Measurements from ENCODE around the gene CCT6A. TPM values are rescaled to one million over a fixed set of nuclear protein-coding genes. Genes with fewer than 3 reads are reported as not detected.
"Not testable (repeated sequence)": the region's sequence is repeated elsewhere in the genome, so short reads cannot be mapped to it uniquely, and the experiment has no call there.

CCT6A gene
- total and polyA plus RNA-seq, 2 donors (not counting 1 experiment from before 2014, with no cell fraction given), result 40.3 to 71.3 TPM

GRCh38 chr7:56087445-56087844 is 35.9 kb downstream of the CCT6A start:
- Histone ChIP-seq H3K4me3 (ENCODE audit: control extremely low read depth in 1 of 5, extremely low read depth in 1 of 5, insufficient read depth in 1 of 5, low read depth in 2 of 5, low read length in 4 of 5) (no peak overlapping the region), H3K9ac (ENCODE audit: low read length) (no peak overlapping the region), H3K79me2 (ENCODE audit: control insufficient read depth, insufficient read depth, low read length) (no peaks in the 10 kb centered on the region), H2AFZ (ENCODE audit: insufficient read depth, low read depth, low read length, poor library complexity, severe bottlenecking) (no peak overlapping the region), H3K4me2 (replicated peaks; ENCODE audit: low read depth, low read length, poor library complexity, severe bottlenecking) (no peak overlapping the region), H4K20me1 (ENCODE audit: control insufficient read depth, insufficient read depth, low read length, poor library complexity, severe bottlenecking) (no peaks in the 10 kb centered on the region), H3K27me3 (replicated peaks in 1 of 4; ENCODE audit: control extremely low read depth in 1 of 4, control insufficient read depth in 3 of 4, insufficient read depth in 4 of 4, low read length in 3 of 4) (no peaks in the 10 kb centered on the region), H3K36me3 (replicated peaks in 1 of 2; ENCODE audit: control extremely low read depth in 1 of 2, control insufficient read depth in 1 of 2, extremely low read depth in 1 of 2, insufficient read depth in 2 of 2, low read length in 1 of 2) (peaks cover 0 to 2% of the 10 kb centered on the region in 2 experiments), H3K4me1 (ENCODE audit: control insufficient read depth in 2 of 2, insufficient read depth in 2 of 2, low read length in 2 of 2) (no peaks in the 10 kb centered on the region), H3K27ac (ENCODE audit: low read length in 2 of 2) (no peak overlapping the region), H3K9me3 (ENCODE audit: control extremely low read depth in 1 of 3, control insufficient read depth in 2 of 3, insufficient read depth in 1 of 3, low read length in 2 of 3) (no peaks in the 10 kb centered on the region)
- ATAC-seq (ENCODE audit: low read depth) (no peak), DNase-seq (no peak)
- Mint-ChIP-seq H3K27ac (no peak overlapping the region), H3K9me3 (ENCODE audit: insufficient read depth) (no peaks in the 10 kb centered on the region), H3K4me3 (no peak overlapping the region), H3K27me3 (no peaks in the 10 kb centered on the region), H3K4me1 (no peaks in the 10 kb centered on the region)
- CTCF ChIA-PET, result no interaction called here
- POLR2A ChIA-PET, result no interaction called here
- intact Hi-C loops (cut with micrococcal nuclease), result no loop called here
- TF ChIP-seq EZH2 (IDR thresholded peaks at IDR 0.05; ENCODE audit: borderline replicate concordance, insufficient read depth, low read depth, low read length, poor library complexity, severe bottlenecking) (no peak), CTCF (IDR thresholded peaks at IDR 0.05) (no peak)
- 98% methylated on average over 15 of the region's 16 CpGs for WGBS (ENCODE audit: insufficient coverage)

GRCh38 chr7:56091591-56091990 is 40.0 kb downstream of the CCT6A start:
- Histone ChIP-seq H3K4me3 (ENCODE audit: control extremely low read depth in 1 of 5, extremely low read depth in 1 of 5, insufficient read depth in 1 of 5, low read depth in 2 of 5, low read length in 4 of 5) (no peak overlapping the region), H3K9ac (ENCODE audit: low read length) (no peak overlapping the region), H3K27ac (ENCODE audit: low read length in 2 of 2) (no peak overlapping the region), H2AFZ (ENCODE audit: insufficient read depth, low read depth, low read length, poor library complexity, severe bottlenecking) (no peak overlapping the region), H3K27me3 (replicated peaks in 1 of 4; ENCODE audit: control extremely low read depth in 1 of 4, control insufficient read depth in 3 of 4, insufficient read depth in 4 of 4, low read length in 3 of 4) (no peaks in the 10 kb centered on the region), H3K36me3 (replicated peaks in 1 of 2; ENCODE audit: control extremely low read depth in 1 of 2, control insufficient read depth in 1 of 2, extremely low read depth in 1 of 2, insufficient read depth in 2 of 2, low read length in 1 of 2) (no peaks in the 10 kb centered on the region), H3K79me2 (ENCODE audit: control insufficient read depth, insufficient read depth, low read length) (no peaks in the 10 kb centered on the region), H3K4me1 (ENCODE audit: control insufficient read depth in 2 of 2, insufficient read depth in 2 of 2, low read length in 2 of 2) (no peaks in the 10 kb centered on the region), H3K4me2 (replicated peaks; ENCODE audit: low read depth, low read length, poor library complexity, severe bottlenecking) (no peak overlapping the region), H4K20me1 (ENCODE audit: control insufficient read depth, insufficient read depth, low read length, poor library complexity, severe bottlenecking) (no peaks in the 10 kb centered on the region), H3K9me3 (ENCODE audit: control extremely low read depth in 1 of 3, control insufficient read depth in 2 of 3, insufficient read depth in 1 of 3, low read length in 2 of 3) (no peaks in the 10 kb centered on the region)
- Mint-ChIP-seq H3K27ac (no peak overlapping the region), H3K27me3 (no peaks in the 10 kb centered on the region), H3K4me1 (no peaks in the 10 kb centered on the region), H3K4me3 (no peak overlapping the region), H3K9me3 (ENCODE audit: insufficient read depth) (no peaks in the 10 kb centered on the region)
- no peak for DNase-seq
- intact Hi-C loops (cut with micrococcal nuclease), result no loop called here
- ATAC-seq (ENCODE audit: low read depth), result no peak
- WGBS (ENCODE audit: insufficient coverage), result 97% methylated on average over 3 of the region's 3 CpGs
- TF ChIP-seq CTCF (IDR thresholded peaks at IDR 0.05), result no peak
- no peak for TF ChIP-seq EZH2 (IDR thresholded peaks at IDR 0.05; ENCODE audit: borderline replicate concordance, insufficient read depth, low read depth, low read length, poor library complexity, severe bottlenecking)
- POLR2A ChIA-PET, result no interaction called here
- CTCF ChIA-PET, result no interaction called here

- CTCF ChIA-PET; H3K4me1 Mint-ChIP-seq; H3K79me2 ChIP-seq (ENCODE audit: control insufficient read depth, insufficient read depth, low read length); H3K4me2 ChIP-seq (replicated peaks; ENCODE audit: low read depth, low read length, poor library complexity, severe bottlenecking); H3K9me3 Mint-ChIP-seq (ENCODE audit: insufficient read depth); H3K27ac ChIP-seq (ENCODE audit: low read length in 2 of 2); H3K27me3 ChIP-seq (replicated peaks in 1 of 4; ENCODE audit: control extremely low read depth in 1 of 4, control insufficient read depth in 3 of 4, insufficient read depth in 4 of 4, low read length in 3 of 4); ATAC-seq (ENCODE audit: low read depth); H3K27ac Mint-ChIP-seq; DNase-seq; H3K27me3 Mint-ChIP-seq; H3K4me3 ChIP-seq (ENCODE audit: control extremely low read depth in 1 of 5, extremely low read depth in 1 of 5, insufficient read depth in 1 of 5, low read depth in 2 of 5, low read length in 4 of 5); H3K4me1 ChIP-seq (ENCODE audit: control insufficient read depth in 2 of 2, insufficient read depth in 2 of 2, low read length in 2 of 2); POLR2A ChIA-PET; H3K36me3 ChIP-seq (replicated peaks in 1 of 2; ENCODE audit: control extremely low read depth in 1 of 2, control insufficient read depth in 1 of 2, extremely low read depth in 1 of 2, insufficient read depth in 2 of 2, low read length in 1 of 2); intact Hi-C loops (cut with micrococcal nuclease); H3K9me3 ChIP-seq (ENCODE audit: control extremely low read depth in 1 of 3, control insufficient read depth in 2 of 3, insufficient read depth in 1 of 3, low read length in 2 of 3); H4K20me1 ChIP-seq (ENCODE audit: control insufficient read depth, insufficient read depth, low read length, poor library complexity, severe bottlenecking); H3K4me3 Mint-ChIP-seq; H2AFZ ChIP-seq (ENCODE audit: insufficient read depth, low read depth, low read length, poor library complexity, severe bottlenecking); H3K9ac ChIP-seq (ENCODE audit: low read length): not testable (repeated sequence)
- WGBS (ENCODE audit: insufficient coverage), result 100% methylated on average over 3 of the region's 6 CpGs
Observed at GRCh38 chr7:56092388-56092787, 40.8 kb downstream of the CCT6A start.

Data from B cell (primary cell).